ENCODE results near the gene SRC.

GRCh38 chr20:37380864-37381579 is 35.1 kb downstream of the SRC start:
- TF ChIP-seq, protein P1, sequence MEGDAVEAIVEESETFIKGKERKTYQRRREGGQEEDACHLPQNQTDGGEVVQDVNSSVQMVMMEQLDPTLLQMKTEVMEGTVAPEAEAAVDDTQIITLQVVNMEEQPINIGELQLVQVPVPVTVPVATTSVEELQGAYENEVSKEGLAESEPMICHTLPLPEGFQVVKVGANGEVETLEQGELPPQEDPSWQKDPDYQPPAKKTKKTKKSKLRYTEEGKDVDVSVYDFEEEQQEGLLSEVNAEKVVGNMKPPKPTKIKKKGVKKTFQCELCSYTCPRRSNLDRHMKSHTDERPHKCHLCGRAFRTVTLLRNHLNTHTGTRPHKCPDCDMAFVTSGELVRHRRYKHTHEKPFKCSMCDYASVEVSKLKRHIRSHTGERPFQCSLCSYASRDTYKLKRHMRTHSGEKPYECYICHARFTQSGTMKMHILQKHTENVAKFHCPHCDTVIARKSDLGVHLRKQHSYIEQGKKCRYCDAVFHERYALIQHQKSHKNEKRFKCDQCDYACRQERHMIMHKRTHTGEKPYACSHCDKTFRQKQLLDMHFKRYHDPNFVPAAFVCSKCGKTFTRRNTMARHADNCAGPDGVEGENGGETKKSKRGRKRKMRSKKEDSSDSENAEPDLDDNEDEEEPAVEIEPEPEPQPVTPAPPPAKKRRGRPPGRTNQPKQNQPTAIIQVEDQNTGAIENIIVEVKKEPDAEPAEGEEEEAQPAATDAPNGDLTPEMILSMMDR (IDR thresholded peaks at IDR 0.05): no peak
- TF ChIP-seq POLR2A (IDR thresholded peaks at IDR 0.05) (no peak), EP300 (IDR thresholded peaks at IDR 0.05) (no peak)

Measured in tibial nerve (tissue), 4 donors.